Vagina (tissue), 2 donors: Measurements from ENCODE around the gene COL27A1.

Source experiments
- CTCF ChIP-seq, 3 experiments: fragments of 450-650 bp in 2 of 3; fragments of 200-600 bp in 1 of 3; sonication (generic) in 1 of 3; IDR thresholded peaks; one replicate each; pipeline ENCODE4 v1.5.1; 2017 to 2019; ENCODE audit warnings: antibody characterized with exemption in 3 of 3, mild to moderate bottlenecking in 2 of 3, moderate library complexity in 2 of 3
- POLR2AphosphoS5 ChIP-seq, 2 donors: sonication (generic); formaldehyde crosslinking; IDR thresholded peaks; one replicate each; pipeline ENCODE4 v1.9.0; 2017; ENCODE audit warnings: antibody characterized with exemption in 2 of 2, mild to moderate bottlenecking in 2 of 2, low read depth in 1 of 2; ENCODE audit not compliant: insufficient read depth in 1 of 2

DNA sequence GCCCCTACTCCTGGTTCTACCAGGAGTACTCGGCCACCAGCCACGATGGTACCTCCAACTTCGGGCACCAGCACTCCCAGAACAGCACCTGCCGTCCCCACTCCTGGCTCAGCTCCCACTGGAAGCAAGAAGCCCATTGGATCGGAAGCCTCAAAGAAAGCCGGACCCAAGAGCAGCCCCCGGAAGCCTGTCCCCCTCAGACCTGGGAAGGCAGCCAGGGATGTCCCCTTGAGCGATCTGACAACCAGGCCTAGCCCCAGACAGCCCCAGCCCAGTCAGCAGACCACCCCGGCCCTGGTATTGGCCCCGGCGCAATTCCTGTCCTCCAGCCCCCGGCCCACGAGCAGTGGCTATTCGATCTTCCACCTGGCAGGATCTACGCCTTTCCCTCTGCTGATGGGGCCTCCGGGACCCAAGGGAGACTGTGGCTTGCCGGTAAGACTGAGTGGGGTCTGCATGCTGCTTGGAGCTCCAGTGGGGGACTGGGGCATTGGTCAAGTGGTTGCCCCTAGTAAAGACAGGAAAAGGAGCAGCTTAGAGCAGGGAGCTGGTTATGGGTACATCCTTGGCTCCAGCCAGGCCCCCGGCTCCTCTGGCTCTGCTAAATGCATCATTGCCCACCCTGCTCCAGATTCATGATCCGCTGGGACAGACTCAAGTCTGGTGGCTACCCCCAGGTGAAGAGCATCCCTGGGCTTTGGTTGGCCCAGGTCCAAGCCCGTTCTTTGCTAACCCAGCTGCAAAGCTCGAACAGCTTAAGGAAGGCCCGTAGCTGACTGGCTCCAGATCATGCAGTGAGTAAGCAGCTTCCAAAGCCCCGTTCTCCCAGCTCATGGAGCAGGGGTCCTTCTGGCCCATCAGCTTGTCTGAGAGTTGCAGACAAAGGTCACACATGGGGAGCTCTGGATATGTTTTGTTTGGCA, 14.0 kb downstream of the COL27A1 start:
- no peak for TF ChIP-seq CTCF (IDR thresholded peaks at IDR 0.05)
- no peak for TF ChIP-seq POLR2AphosphoS5 (IDR thresholded peaks at IDR 0.05; ENCODE audit: insufficient read depth in 1 of 2, low read depth in 1 of 2)
